Peyer's patch (tissue), 4 donors: ENCODE results near the gene PTGER3. TPM values are rescaled to one million over a fixed set of nuclear protein-coding genes. Genes with fewer than 3 reads are reported as not detected.

ENCODE experiments used
- DNase-seq, 3 donors: peaks; one replicate each; pipeline ENCODE4 v3.0.0-alpha.2; 2017 to 2019
- H3K27ac ChIP-seq, 4 donors: fragments of 200-600 bp; sonication (generic); one replicate each; pipeline ENCODE4 v1.5.1; 2016 to 2019
- H3K27me3 ChIP-seq, 2 donors: fragments of 200-600 bp; sonication (generic); one replicate each; pipeline ENCODE4 v1.5.1; 2019
- H3K36me3 ChIP-seq, 3 donors: fragments of 200-600 bp; sonication (generic); one replicate each; pipeline ENCODE4 v1.5.1; 2016 to 2019
- H3K4me1 ChIP-seq, 4 donors: fragments of 200-600 bp; sonication (generic); one replicate each; pipeline ENCODE4 v1.5.1; 2016 to 2019
- H3K4me3 ChIP-seq, 4 donors: fragments of 200-600 bp; sonication (generic); 1 replicate in 3 of 4; 2 replicates in 1 of 4; pipeline ENCODE4 v1.5.1; 2016 to 2019; ENCODE audit warnings: mild to moderate bottlenecking in 1 of 4
- H3K9me3 ChIP-seq, 4 donors: fragments of 200-600 bp; sonication (generic); one replicate each; pipeline ENCODE4 v1.5.1; 2016 to 2019; ENCODE audit warnings: mild to moderate bottlenecking in 1 of 4
- CTCF ChIP-seq, 6 experiments: fragments of 450-650 bp in 4 of 6; fragments of 200-600 bp in 2 of 6; sonication (generic) in 1 of 6; IDR thresholded peaks; one replicate each; pipeline ENCODE4 v1.5.1; 2017 to 2019; ENCODE audit warnings: antibody characterized with exemption in 6 of 6, mild to moderate bottlenecking in 3 of 6, moderate library complexity in 1 of 6
- POLR2A ChIP-seq, 2 donors: fragments of 450-650 bp; IDR thresholded peaks; one replicate each; pipeline ENCODE4 v1.5.1; 2017; ENCODE audit warnings: antibody characterized with exemption in 2 of 2, mild to moderate bottlenecking in 2 of 2, moderate library complexity in 2 of 2
- total RNA-seq, 4 donors: library from RNA; depleted of rRNA; stranded (reverse); fragments of >200 nt; gene quantifications; one replicate each; pipeline ENCODE4 v1.1.0, GENCODE V29; 2016

PTGER3 gene
- total RNA-seq, 4 donors from 2014 or later: 1.4 to 9.1 (median 2.5) TPM

GRCh38 chr1:71014178-71014579 is 33.4 kb downstream of the PTGER3 start:
- H3K27ac ChIP-seq: no peak overlapping the region

GRCh38 chr1:71002709-71003475 is 44.7 kb downstream of the PTGER3 start:
- no peak for TF ChIP-seq CTCF (IDR thresholded peaks at IDR 0.05)
- no peak for TF ChIP-seq POLR2A (IDR thresholded peaks at IDR 0.05)
- Histone ChIP-seq H3K36me3 (no peaks in the 10 kb centered on the region), H3K27ac (no peak overlapping the region)

More at GRCh38 chr1:71014178-71014579, 33.4 kb downstream of the PTGER3 start:
- H3K27me3 ChIP-seq: no peaks in the 10 kb centered on the region
- TF ChIP-seq POLR2A (IDR thresholded peaks at IDR 0.05) (no peak), CTCF (IDR thresholded peaks at IDR 0.05) (no peak)
- H3K4me1 ChIP-seq: no peaks in the 10 kb centered on the region
- DNase-seq: no peak
- H3K4me3 ChIP-seq: no peak overlapping the region
- H3K36me3 ChIP-seq: no peaks in the 10 kb centered on the region
- H3K9me3 ChIP-seq: no peaks in the 10 kb centered on the region

GRCh38 chr1:71001624-71002023 is 46.0 kb downstream of the PTGER3 start:
- Histone ChIP-seq H3K4me3 (no peak overlapping the region), H3K9me3 (no peaks in the 10 kb centered on the region), H3K27me3 (no peaks in the 10 kb centered on the region), H3K36me3 (no peaks in the 10 kb centered on the region), H3K27ac (no peak overlapping the region), H3K4me1 (no peaks in the 10 kb centered on the region)
- DNase-seq: no peak
- no peak for TF ChIP-seq CTCF (IDR thresholded peaks at IDR 0.05)
- TF ChIP-seq POLR2A (IDR thresholded peaks at IDR 0.05): no peak

More at GRCh38 chr1:71002709-71003475, 44.7 kb downstream of the PTGER3 start:
- no peaks in the 10 kb centered on the region for H3K27me3 ChIP-seq
- no peak for DNase-seq
- H3K9me3 ChIP-seq: no peaks in the 10 kb centered on the region
- H3K4me3 ChIP-seq: no peak overlapping the region
- H3K4me1 ChIP-seq: no peaks in the 10 kb centered on the region

- Histone ChIP-seq H3K4me3 (no peak overlapping the region), H3K4me1 (no peaks in the 10 kb centered on the region), H3K27ac (no peak overlapping the region), H3K36me3 (no peaks in the 10 kb centered on the region), H3K27me3 (no peaks in the 10 kb centered on the region), H3K9me3 (no peaks in the 10 kb centered on the region)
- no peak for DNase-seq
- TF ChIP-seq CTCF (IDR thresholded peaks at IDR 0.05): no peak
- TF ChIP-seq POLR2A (IDR thresholded peaks at IDR 0.05): no peak
Observed at GRCh38 chr1:70997793-70998192, 49.8 kb downstream of the PTGER3 start.

- H3K27me3 ChIP-seq: no peaks in the 10 kb centered on the region
- H3K27ac ChIP-seq: no peak overlapping the region
- no peaks in the 10 kb centered on the region for H3K9me3 ChIP-seq
- no peaks in the 10 kb centered on the region for H3K36me3 ChIP-seq
- no peak overlapping the region for H3K4me3 ChIP-seq
- TF ChIP-seq CTCF (IDR thresholded peaks at IDR 0.05) (no peak), POLR2A (IDR thresholded peaks at IDR 0.05) (no peak)
- H3K4me1 ChIP-seq: no peaks in the 10 kb centered on the region
- no peak for DNase-seq
Observed at GRCh38 chr1:70994753-70995268, 52.8 kb downstream of the PTGER3 start.
